Erythroblast (primary cell): Measurements from ENCODE around the gene ENTREP3.
A peak's percentile ranks its signal among the peaks of the same experiment; 100 is the strongest.

Source experiments
- DNase-seq, 2 experiments: peaks; one replicate each; lab custom pipeline; 2025; lab: John Stamatoyannopoulos, UW
- GATA1 ChIP-seq: IDR thresholded peaks from 2 replicates; pipeline ENCODE4 v1.6.1; 2011; ENCODE audit warnings: low read depth, mild to moderate bottlenecking, control low read depth, low read length, moderate library complexity
- POLR2A ChIP-seq: IDR thresholded peaks from 2 replicates; pipeline ENCODE4 v1.6.1; 2011; ENCODE audit warnings: mild to moderate bottlenecking, low read length

ENTREP3 gene

GRCh38 chr1:155269381-155269780 lies 14.1 kb upstream of the ENTREP3 start:
- TF ChIP-seq POLR2A (no peak), GATA1 (no peak)
- no peak for DNase-seq

DNA sequence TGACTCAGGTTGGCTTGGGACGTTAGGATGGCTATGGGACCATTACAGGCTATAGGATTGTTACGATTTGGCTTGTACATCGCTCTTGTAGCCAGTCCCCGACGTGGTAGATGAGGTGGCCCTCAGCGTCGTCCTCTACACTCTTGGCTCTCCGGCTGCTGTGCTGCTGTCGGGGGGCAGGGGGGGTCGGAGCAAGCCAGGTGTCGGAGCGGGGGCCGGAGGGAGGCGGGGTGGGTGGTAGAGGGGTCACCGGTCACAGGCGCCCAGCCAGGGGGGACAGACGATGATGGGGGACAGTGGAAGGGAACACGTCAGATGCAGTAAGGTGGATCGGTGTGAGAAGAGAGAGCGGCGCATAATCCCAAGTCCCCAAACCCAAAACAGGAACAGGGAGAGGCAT lies 13.3 kb upstream of the ENTREP3 start:
- DNase-seq = no peak
- no peak for TF ChIP-seq GATA1
- TF ChIP-seq POLR2A = no peak

- TF ChIP-seq GATA1 = no peak
- no peak for TF ChIP-seq POLR2A
- DNase-seq = no peak
Observed at GRCh38 chr1:155267373-155267772, 12.1 kb upstream of the ENTREP3 start.

- no peak for TF ChIP-seq GATA1
- no peak for TF ChIP-seq POLR2A
- DNase-seq = no peak
Observed at GRCh38 chr1:155266553-155266952, 11.3 kb upstream of the ENTREP3 start.

DNA sequence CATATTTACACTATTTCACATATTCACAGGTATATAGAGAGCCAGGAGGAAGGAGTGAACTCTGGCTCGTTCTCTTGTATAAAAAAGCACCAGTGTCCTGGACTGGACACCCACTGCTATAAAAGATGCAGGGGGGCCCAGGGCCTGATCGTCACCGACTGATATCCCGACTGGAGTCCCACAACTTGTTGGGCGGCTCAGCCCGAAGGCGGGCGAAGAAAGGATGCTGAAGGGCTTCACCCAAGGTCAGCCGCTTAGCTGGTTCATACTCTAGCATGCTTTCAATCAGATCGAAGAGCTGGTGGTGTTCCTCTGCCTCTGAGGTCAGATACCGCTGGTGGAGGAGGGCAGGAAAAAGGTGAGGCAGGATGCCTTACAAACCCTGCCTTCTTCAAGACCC lies 7.8 kb upstream of the ENTREP3 start:
- no peak for DNase-seq
- no peak for TF ChIP-seq GATA1
- TF ChIP-seq POLR2A = no peak

GRCh38 chr1:155261852-155262673 lies 6.8 kb upstream of the ENTREP3 start, which contains the start of gene SCAMP3:
TSS of gene SCAMP3 (minus strand) at chr1:155262360. CDS start at chr1:155262151, 209 bp downstream.
- TF ChIP-seq GATA1 = no peak
- TF ChIP-seq POLR2A = peak; percentile 88
- peak; percentile 86 to 92 for DNase-seq

GRCh38 chr1:155261493-155261851 lies 6.2 kb upstream of the ENTREP3 start:
- no peak for TF ChIP-seq GATA1
- TF ChIP-seq POLR2A = no peak
- DNase-seq = no peak

GRCh38 chr1:155260276-155260675 lies 5.0 kb upstream of the ENTREP3 start:
- no peak for TF ChIP-seq GATA1
- TF ChIP-seq POLR2A = no peak
- no peak for DNase-seq

GRCh38 chr1:155256058-155256852 lies 972 bp upstream of the ENTREP3 start:
- TF ChIP-seq POLR2A (no peak), GATA1 (no peak)
- no peak for DNase-seq

DNA sequence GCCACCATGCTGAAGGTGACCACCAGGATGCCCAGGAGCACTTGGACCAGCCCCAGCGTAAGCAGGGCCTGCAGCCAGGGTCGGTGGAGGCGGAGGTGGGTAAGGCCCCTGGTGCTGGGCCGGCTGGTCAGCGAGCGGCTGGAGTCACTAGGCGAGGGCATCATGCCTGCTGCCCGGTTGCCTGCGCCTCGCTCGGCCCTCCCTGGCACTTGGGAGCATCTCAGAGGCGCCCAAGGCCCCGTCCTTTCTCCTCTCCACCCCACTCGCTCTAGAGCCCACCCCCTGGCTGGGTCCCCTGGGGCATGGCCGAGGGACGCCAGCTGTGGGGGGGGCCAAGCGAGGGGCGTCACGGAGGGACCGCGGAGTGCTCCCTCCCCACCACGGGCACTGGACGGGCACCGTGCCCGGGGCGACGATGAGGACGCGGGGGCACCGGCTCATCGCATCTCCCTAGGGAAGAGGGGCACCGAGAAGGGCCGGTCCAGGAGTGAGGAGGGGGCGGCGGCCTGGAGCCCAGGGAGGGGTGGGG lies 505 bp downstream of the ENTREP3 start:
- DNase-seq = no peak
- TF ChIP-seq POLR2A (no peak), GATA1 (no peak)

GRCh38 chr1:155254228-155254713 lies 1.0 kb downstream of the ENTREP3 start:
- no peak for DNase-seq
- TF ChIP-seq POLR2A (no peak), GATA1 (no peak)

GRCh38 chr1:155253797-155254196 lies 1.5 kb downstream of the ENTREP3 start:
- TF ChIP-seq GATA1 = no peak
- TF ChIP-seq POLR2A = no peak
- DNase-seq = no peak

- no peak for DNase-seq
- no peak for TF ChIP-seq POLR2A
- no peak for TF ChIP-seq GATA1
Observed at GRCh38 chr1:155253208-155253607, 2.1 kb downstream of the ENTREP3 start.

GRCh38 chr1:155251566-155251965 lies 3.7 kb downstream of the ENTREP3 start:
- no peak for DNase-seq
- no peak for TF ChIP-seq GATA1
- no peak for TF ChIP-seq POLR2A

- TF ChIP-seq POLR2A = peak; percentile 31
- no peak for TF ChIP-seq GATA1
- peak; percentile 95 to 97 for DNase-seq
Observed at GRCh38 chr1:155250633-155251449, 4.4 kb downstream of the ENTREP3 start.
